Activated CD4-positive, alpha-beta memory T cell treated with anti-CD3 and anti-CD28 coated beads, Interleukin-2, amount 10 ng/mL, durations not matched to agents 7 days and 5 days (primary cell): ENCODE data around the gene AP5Z1. TPM values are rescaled to one million over a fixed set of nuclear protein-coding genes. Genes with fewer than 3 reads are reported as not detected.

Experiments used
- CTCF ChIA-PET: fragments of 350-600 bp; sonication (Branson Sonifier 250); formaldehyde crosslinking; loops from one replicate; lab custom pipeline; 2021; ENCODE audit warnings: antibody characterized with exemption, inconsistent platforms; lab: Charles Lee
- POLR2A ChIA-PET: fragments of 350-600 bp; sonication (Branson Sonifier 250); formaldehyde crosslinking; loops from one replicate; lab custom pipeline; 2021; ENCODE audit warnings: antibody characterized with exemption; lab: Charles Lee
- DNase-seq: peaks from one replicate; pipeline ENCODE4 v3.0.0-alpha.2; 2020
- H3K27ac Mint-ChIP-seq: one replicate; pipeline ENCODE4 v1.8.0; 2021; ENCODE audit warnings: mild to moderate bottlenecking, mixed read lengths
- H3K27me3 Mint-ChIP-seq: one replicate; pipeline ENCODE4 v1.8.0; 2021; ENCODE audit warnings: mixed read lengths
- H3K36me3 Mint-ChIP-seq: one replicate; pipeline ENCODE4 v1.8.0; 2021; ENCODE audit warnings: low read depth, mixed read lengths
- H3K4me1 Mint-ChIP-seq: one replicate; pipeline ENCODE4 v1.8.0; 2021; ENCODE audit warnings: mixed read lengths
- H3K4me3 Mint-ChIP-seq: one replicate; pipeline ENCODE4 v1.8.0; 2021; ENCODE audit warnings: mild to moderate bottlenecking, mixed read lengths
- H3K9me3 Mint-ChIP-seq: one replicate; pipeline ENCODE4 v1.8.0; 2021; ENCODE audit warnings: mixed read lengths
- total RNA-seq, 2 experiments: library from RNA; stranded (reverse); gene quantifications; one replicate each; pipeline ENCODE4 v1.2.3, GENCODE V29; 2021

Gene AP5Z1
- total RNA-seq, 2 experiments from 2014 or later: 57.5 to 60.6 TPM

DNA sequence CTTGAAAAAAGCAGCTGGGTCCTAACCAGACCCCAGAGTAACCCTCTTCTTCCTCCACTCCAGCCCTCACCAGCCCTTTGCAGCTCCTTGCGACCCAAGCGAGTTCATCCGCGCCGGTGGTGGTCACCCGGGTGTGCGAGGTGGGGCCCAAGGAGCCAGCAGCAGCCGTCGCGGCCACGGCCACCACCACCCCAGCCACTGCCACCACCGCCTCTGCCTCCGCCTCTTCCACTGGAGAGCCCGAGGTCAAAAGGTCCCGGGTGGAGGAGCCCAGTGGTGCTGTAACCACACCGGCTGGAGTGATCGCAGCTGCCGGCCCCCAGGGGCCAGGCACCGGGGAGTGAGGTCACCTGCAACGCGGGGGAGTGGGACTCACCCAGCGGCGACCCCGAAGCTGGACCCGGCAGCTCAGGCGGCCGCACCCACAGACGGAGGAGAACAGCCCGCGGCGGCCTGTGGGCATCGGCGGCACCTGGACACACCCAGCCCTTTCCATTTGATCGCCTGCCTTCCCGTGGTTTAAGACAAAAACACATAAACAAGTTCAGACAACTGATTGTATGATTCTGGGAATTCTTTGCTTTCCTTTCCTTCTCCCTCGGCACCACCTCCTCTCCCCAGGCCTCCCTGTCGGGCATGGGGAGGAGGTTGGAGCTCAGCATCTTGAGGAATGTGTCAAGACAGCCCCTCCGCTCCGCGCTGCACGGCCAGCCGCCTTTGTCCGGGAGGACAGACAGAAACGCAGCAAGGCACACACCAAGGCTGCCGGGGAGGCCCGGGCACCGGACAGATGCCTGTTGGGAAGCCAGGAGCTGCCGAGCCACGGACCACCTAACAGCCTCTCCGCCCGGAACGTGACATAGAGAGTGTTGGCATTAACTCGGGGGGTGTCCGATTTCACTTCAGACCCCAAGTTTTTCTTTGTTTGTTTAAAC is 13.0 kb upstream of the AP5Z1 start:
- Mint-ChIP-seq H3K27me3 (no peaks in the 10 kb centered on the region), H3K27ac (no peak overlapping the region), H3K36me3 (peaks cover 25% of the 10 kb centered on the region), H3K4me1 (no peaks in the 10 kb centered on the region), H3K9me3 (no peaks in the 10 kb centered on the region), H3K4me3 (no peak overlapping the region)
- CTCF ChIA-PET: no interaction called here
- POLR2A ChIA-PET: interaction anchor here (1.1 kb wide), 1 partner anchor 12 kb away, joined by 6 read pairs; the partner anchor contains the start of gene AP5Z1
- no peak for DNase-seq

DNA sequence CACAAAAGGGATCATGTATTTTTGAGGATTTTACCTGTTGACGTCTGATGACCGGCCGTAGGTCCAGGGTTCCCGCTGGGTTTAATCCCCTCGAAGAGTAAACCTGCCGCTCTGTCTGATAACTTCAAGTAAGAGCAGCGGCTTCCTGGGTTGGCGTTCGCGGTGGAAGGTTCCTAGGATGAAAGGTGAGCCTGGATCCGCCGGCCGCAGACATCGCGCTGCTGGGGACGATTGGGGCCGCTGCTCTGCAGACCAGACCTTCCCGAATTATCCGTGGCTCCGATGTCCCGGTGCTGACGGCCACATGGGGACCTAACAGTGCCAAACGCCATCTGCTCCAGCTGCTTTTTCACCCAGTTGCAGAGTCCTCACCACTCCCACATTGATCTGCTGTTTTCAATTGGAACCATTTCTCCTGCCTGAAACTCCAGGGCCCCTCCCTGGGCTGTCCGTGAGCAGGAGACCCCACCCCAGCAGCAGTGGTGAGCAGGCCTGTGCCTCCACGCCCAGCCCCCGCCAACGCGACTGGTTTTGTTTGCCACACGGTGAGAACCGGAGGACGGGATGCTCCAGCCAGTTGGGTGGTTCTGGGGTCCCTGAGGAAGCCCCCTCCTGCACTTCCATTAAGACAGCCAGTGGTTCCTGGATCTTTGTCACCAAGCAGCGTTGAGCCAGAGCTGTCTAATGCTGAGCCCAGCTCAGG is 12.2 kb upstream of the AP5Z1 start:
- CTCF ChIA-PET: no interaction called here
- POLR2A ChIA-PET: interaction anchor here (1.7 kb wide), 1 partner anchor 12 kb away, joined by 6 read pairs; the partner anchor contains the start of gene AP5Z1
- no peaks in the 10 kb centered on the region for H3K9me3 Mint-ChIP-seq
- H3K36me3 Mint-ChIP-seq: peaks cover 25% of the 10 kb centered on the region
- DNase-seq: no peak
- no peak overlapping the region for H3K27ac Mint-ChIP-seq
- no peaks in the 10 kb centered on the region for H3K27me3 Mint-ChIP-seq
- no peaks in the 10 kb centered on the region for H3K4me1 Mint-ChIP-seq
- H3K4me3 Mint-ChIP-seq: no peak overlapping the region

DNA sequence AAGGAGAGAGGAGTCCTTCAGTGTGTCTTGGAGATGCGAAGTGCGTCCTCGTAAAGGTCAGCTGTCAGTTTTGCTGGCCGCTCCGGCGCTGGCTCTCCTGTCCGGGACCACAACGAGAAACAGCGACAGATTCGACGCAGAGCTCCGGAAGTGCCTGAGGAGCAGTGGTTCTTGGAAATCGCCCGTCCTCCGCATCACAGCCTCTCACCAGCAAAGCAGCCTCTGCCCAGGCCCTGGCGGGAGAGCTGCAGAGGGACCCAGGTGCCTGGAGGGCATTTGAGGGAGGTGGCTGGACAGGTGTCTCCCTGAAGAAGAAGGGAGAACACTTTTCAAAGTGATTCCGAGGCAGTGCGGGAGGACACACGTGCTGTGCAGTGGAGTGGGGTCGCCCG is 11.6 kb upstream of the AP5Z1 start:
- DNase-seq: no peak
- Mint-ChIP-seq H3K4me3 (no peak overlapping the region), H3K27ac (no peak overlapping the region), H3K4me1 (no peaks in the 10 kb centered on the region), H3K36me3 (peaks cover 25% of the 10 kb centered on the region), H3K27me3 (no peaks in the 10 kb centered on the region), H3K9me3 (no peaks in the 10 kb centered on the region)
- POLR2A ChIA-PET: interaction anchor here (1.7 kb wide), 1 partner anchor 11 kb away, joined by 6 read pairs; the partner anchor contains the start of gene AP5Z1
- CTCF ChIA-PET: no interaction called here

DNA sequence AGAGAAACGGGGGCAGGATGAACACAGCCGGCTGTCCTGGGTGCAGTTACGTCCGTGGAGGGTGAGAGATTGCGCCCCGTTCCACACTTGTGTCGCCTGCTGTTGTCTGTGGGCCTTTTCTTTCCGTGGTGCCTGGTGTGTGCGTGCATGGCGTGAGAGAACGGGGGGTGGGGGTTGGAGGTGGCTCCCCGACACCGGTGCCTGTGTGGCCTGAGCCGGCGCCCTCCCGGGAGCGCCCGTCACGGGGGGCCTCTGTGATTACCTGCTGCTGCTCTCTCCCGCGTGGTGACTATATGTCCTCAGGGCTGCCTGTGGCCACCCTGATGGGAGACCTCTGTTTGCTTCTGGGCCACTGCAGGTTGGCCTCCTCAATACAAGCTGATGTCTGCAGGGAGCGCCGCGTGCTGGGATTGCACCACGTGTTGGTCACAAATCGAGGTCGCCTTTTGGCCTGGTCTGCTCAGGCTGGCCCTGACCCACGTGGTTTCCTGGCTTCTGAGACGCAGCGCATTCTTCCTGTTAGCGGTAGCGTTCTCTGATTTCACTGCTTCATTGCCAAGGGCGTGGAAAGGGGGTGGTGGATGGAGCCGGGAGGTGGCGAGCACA is 10.9 kb upstream of the AP5Z1 start:
- no peak for DNase-seq
- H3K4me1 Mint-ChIP-seq: no peaks in the 10 kb centered on the region
- CTCF ChIA-PET: no interaction called here

DNA sequence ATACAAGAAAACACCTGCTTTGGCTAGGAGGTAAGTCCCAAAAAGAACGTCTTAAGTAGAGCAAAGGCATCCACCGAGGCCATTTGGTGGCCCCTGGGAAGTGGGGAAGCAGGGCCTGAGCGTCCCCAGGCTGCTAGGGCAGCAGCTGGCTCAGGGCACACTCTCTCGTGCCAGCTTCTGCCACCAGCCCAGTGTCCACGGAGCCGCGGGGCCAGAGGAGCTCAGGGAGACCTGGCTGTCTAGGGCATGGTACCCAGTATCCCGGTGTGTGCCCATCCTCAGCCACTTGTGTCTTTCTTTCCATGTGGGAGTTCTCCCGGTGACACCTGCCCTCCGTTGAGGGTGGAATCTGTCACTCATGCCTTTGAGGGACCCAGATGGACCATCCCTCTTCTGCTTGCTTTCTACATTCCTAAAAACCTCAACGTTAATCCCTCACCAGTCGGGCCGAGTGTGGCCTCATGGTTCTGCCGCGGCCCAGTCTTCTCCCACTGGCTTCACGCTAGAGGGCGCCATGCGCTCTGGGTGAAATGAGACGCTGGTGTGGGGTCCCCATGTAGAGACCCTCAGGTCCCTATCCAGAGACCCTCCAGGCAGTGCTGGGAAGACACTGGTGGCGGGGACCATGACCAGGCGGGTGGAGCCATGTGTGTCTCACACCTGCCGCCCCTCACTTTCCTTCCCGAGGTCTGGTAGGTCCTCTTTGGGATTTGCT is 9.5 kb upstream of the AP5Z1 start:
- no peak for DNase-seq
- H3K4me3 Mint-ChIP-seq: no peak overlapping the region
- ChIA-PET CTCF (no interaction called here), POLR2A (interaction anchor here (0.7 to 0.9 kb wide), 2 partner anchors 10 kb away, joined by 3 read pairs; partner anchors contain the start of gene AP5Z1)
- H3K27ac Mint-ChIP-seq: no peak overlapping the region
- H3K9me3 Mint-ChIP-seq: no peaks in the 10 kb centered on the region
- H3K4me1 Mint-ChIP-seq: no peaks in the 10 kb centered on the region
- peaks cover 16% of the 10 kb centered on the region for H3K36me3 Mint-ChIP-seq
- H3K27me3 Mint-ChIP-seq: no peaks in the 10 kb centered on the region

More for the DNA sequence above, 10.9 kb upstream of the AP5Z1 start:
- no peaks in the 10 kb centered on the region for H3K9me3 Mint-ChIP-seq
- no peak overlapping the region for H3K27ac Mint-ChIP-seq
- H3K4me3 Mint-ChIP-seq: no peak overlapping the region
- POLR2A ChIA-PET: interaction anchor here (1.7 kb wide), 1 partner anchor 11 kb away, joined by 6 read pairs; the partner anchor contains the start of gene AP5Z1
- H3K27me3 Mint-ChIP-seq: no peaks in the 10 kb centered on the region
- H3K36me3 Mint-ChIP-seq: peaks cover 23% of the 10 kb centered on the region

DNA sequence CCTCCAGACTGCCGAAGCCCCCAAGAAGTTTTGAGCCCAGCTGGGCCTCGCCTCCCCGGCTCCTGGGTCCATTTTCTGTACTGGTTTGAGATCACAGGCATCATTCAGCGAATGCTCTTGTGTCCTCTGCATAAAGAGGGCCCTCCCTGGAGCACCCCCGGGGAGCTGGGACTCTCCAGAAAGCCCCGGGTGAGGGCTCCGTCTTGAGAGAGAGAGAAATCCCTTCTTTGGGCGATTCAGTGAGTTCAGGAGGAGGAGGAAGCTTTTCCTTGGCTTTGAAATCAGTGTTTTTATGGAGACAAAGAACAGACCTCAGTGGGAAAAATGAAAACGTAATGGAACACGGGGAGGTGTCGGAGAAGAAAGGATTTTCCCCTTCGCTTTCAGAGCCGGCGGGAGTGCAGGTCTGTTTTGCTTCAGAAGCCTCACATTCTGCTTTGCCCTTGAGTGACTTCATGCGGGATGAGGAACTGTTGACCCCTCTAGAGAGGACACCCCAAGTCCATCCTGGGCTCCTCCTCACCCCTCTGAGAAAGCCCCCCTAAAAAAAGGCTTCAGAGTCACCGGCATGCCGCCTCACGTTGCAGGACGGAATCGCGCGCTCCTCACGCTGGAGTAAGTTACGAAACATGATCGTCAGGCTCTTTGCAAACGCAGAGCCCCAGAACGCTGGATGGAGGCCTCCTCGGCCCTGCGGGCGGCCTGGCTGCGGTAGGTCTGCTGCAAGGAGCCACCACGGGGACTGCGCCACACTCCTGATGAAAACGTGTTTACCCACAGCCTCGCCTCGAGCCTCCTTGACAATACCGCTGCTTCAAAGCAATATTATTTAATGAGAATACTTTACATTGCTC is 8.5 kb upstream of the AP5Z1 start:
- Mint-ChIP-seq H3K4me1 (no peaks in the 10 kb centered on the region), H3K27me3 (no peaks in the 10 kb centered on the region), H3K27ac (no peak overlapping the region), H3K9me3 (no peaks in the 10 kb centered on the region), H3K4me3 (no peak overlapping the region), H3K36me3 (peaks cover 9% of the 10 kb centered on the region)
- CTCF ChIA-PET: no interaction called here
- DNase-seq: no peak
- POLR2A ChIA-PET: interaction anchor here (0.9 kb wide), 1 partner anchor 9 kb away, joined by 3 read pairs; the partner anchor contains the start of gene AP5Z1

DNA sequence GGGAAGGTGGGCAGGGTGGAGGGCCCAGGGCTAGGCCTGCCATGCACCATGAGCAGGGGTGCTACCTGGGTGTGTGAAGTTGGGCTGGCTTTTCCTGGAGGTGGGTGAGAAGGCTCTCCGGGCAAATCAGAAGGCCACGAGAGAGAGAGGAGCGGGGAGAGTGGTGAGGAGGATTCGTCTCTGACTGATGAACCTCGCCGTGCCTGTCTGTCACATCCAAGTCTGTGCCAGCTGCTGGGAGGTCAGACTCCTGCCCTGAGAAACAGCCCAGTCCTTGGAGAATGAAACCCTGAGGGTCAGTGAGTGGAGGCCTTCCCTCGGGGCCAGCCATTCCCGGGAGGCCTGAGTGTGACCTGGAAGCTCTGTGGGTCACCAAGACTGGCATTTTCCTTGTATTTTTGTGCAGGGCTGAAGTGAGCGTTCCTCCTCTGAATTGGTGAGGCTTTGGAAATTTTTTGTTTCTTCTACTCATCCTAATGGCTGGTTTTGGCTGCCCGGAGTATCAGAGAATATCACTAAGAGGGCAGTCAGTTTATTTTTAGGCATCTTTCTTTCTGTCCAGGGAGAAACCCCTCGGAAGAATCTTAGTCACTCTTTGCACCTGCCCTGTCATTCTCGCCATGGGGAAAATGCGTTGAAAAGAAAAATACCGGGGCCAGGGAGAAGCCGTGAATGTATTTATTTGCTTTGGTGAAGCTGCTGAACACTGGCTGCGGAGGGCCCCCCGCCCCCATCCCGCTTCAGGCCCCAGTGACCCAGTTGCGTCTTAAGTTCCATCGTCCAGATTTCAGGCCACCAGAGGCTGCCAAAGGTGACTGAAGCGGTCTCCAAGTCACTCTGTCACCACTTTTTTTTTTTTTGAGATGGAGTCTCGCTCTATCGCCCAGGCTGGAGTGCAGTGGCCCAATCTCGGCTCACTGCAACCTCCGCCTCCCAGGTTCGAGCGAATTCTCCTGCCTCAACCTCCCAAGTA is 6.5 kb upstream of the AP5Z1 start:
- Mint-ChIP-seq H3K27ac (no peak overlapping the region), H3K36me3 (peaks cover 4% of the 10 kb centered on the region), H3K4me3 (no peak overlapping the region), H3K4me1 (peaks cover 5% of the 10 kb centered on the region), H3K27me3 (no peaks in the 10 kb centered on the region), H3K9me3 (no peaks in the 10 kb centered on the region)
- DNase-seq: no peak
- POLR2A ChIA-PET: interaction anchor here (1.1 kb wide), 1 partner anchor 14 kb away, joined by 3 read pairs; no protein-coding TSS in a partner anchor
- CTCF ChIA-PET: no interaction called here

DNA sequence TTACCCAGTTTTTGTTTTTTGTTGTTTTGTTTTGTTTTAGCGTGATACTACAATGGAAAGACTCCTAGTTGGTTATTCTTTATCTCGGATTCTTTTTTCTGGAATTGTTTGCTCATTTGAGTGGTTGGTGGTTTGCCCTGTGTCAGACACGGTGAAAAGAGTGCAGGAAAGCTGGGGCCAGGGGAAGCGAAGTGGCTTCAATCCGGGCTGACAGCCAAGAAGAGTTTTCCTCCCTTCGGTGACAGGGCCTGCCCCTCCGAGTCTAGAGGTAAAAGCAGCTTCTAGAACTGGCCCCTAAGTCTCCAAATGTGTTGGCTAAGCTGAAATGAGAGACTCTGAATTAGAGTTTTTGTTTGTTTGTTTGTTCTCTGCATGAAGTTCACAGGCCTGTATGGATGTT is 5.7 kb upstream of the AP5Z1 start:
- ChIA-PET POLR2A (no interaction called here), CTCF (no interaction called here)
- Mint-ChIP-seq H3K4me1 (peaks cover 14% of the 10 kb centered on the region), H3K4me3 (no peak overlapping the region), H3K27ac (no peak overlapping the region), H3K36me3 (peaks cover 2% of the 10 kb centered on the region), H3K27me3 (no peaks in the 10 kb centered on the region), H3K9me3 (no peaks in the 10 kb centered on the region)
- DNase-seq: no peak

DNA sequence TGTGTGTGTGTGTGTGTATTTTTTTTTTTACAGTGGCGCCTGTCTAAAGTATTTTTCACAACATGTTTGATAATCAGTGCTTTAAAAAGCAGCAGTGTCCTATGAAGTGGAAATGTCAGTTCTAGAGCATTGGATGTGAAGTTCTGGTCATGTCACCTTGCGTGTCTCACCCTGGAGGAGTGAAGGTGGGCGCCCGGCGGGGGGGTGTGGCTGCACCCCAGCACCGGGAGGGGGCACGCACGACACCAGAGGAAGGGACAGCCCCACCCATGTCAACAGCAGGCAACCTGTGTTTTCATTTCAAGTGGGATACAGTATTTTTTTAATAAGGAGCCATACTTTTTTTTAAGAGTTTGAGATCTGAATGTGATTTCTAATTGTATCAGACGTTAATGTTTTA is 4.5 kb upstream of the AP5Z1 start:
- CTCF ChIA-PET: interaction anchor here (1.4 kb wide), 1 partner anchor 25 kb away, joined by 3 read pairs; no protein-coding TSS in a partner anchor
- no peak overlapping the region for H3K27ac Mint-ChIP-seq
- no peak overlapping the region for H3K4me3 Mint-ChIP-seq
- peaks cover 21% of the 10 kb centered on the region for H3K4me1 Mint-ChIP-seq
- H3K9me3 Mint-ChIP-seq: no peaks in the 10 kb centered on the region
- peaks cover 6% of the 10 kb centered on the region for H3K36me3 Mint-ChIP-seq
- POLR2A ChIA-PET: no interaction called here
- no peaks in the 10 kb centered on the region for H3K27me3 Mint-ChIP-seq
- DNase-seq: no peak

DNA sequence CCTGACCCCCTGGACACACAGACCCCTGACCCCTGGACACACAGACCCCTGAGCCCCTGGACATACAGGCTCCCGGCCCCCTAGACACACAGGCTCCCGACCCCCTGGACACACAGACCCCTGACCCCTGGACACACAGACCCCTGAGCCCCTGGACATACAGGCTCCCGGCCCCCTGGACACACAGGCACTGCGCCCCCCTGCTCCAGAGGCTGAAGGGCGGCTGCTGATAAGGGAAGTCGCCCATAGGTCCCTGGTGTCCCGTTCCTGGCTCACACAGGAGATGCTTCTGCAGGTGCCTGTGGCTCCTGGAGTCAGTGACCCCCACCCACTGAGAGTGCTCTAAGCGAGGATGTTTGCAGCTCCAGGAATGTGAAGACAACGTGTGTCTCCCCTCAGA is 3.7 kb upstream of the AP5Z1 start:
- POLR2A ChIA-PET: no interaction called here
- H3K27ac Mint-ChIP-seq: no peak overlapping the region
- CTCF ChIA-PET: interaction anchor here (1.4 kb wide), 1 partner anchor 26 kb away, joined by 3 read pairs; no protein-coding TSS in a partner anchor
- peaks cover 10% of the 10 kb centered on the region for H3K36me3 Mint-ChIP-seq
- H3K4me1 Mint-ChIP-seq: peaks cover 28% of the 10 kb centered on the region
- no peak overlapping the region for H3K4me3 Mint-ChIP-seq
- H3K27me3 Mint-ChIP-seq: no peaks in the 10 kb centered on the region
- H3K9me3 Mint-ChIP-seq: no peaks in the 10 kb centered on the region
- no peak for DNase-seq

DNA sequence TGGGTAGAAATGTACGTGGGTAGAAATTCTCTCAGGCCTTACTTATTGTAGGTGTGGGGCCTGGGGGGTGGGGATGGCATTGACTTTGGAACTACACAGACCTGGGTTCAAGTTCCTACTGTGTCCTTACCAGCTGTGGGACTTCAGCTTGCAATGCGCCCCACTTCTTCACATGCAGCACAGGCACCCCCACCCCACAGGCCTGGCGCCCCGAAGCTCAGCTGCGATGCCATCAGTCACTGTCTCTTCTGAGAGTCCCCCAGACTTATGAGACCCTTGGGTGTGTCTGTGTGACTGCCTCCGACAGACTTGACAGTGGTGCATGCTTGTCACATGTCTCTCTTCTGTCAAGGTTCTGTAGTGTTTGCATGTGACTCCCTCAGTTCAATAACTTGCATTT is 3.1 kb upstream of the AP5Z1 start:
- Mint-ChIP-seq H3K4me3 (no peak overlapping the region), H3K4me1 (peaks cover 32% of the 10 kb centered on the region), H3K9me3 (no peaks in the 10 kb centered on the region), H3K36me3 (peaks cover 14% of the 10 kb centered on the region), H3K27me3 (no peaks in the 10 kb centered on the region), H3K27ac (no peak overlapping the region)
- DNase-seq: no peak
- POLR2A ChIA-PET: no interaction called here
- CTCF ChIA-PET: no interaction called here
